HepG2 (cell line): ENCODE measurements around the gene CDC42BPG. TPM values are rescaled to one million over a fixed set of nuclear protein-coding genes. Genes with fewer than 3 reads are reported as not detected.

Experiments used
- MED8 ChIP-seq: sonication (generic); formaldehyde crosslinking; IDR thresholded peaks from 2 replicates; pipeline ENCODE4 v1.8.1; 2023; ENCODE audit warnings: mild to moderate bottlenecking, missing genetic modification reagents; ENCODE audit not compliant: insufficient replicate concordance
- RBM39 ChIP-seq: fragments of 200-400 bp; formaldehyde crosslinking; IDR thresholded peaks from one replicate; pipeline ENCODE4 v1.6.1; 2018; ENCODE audit warnings: antibody characterized with exemption, mild to moderate bottlenecking, low read depth, low read length; ENCODE audit not compliant: poor library complexity, severe bottlenecking
- ZEB1 ChIP-seq: IDR thresholded peaks from 2 replicates; pipeline ENCODE4 v1.6.1; 2012; ENCODE audit warnings: mild to moderate bottlenecking, low read depth, inconsistent platforms; ENCODE audit not compliant: insufficient replicate concordance
- ZNF264 ChIP-seq: sonication (generic); formaldehyde crosslinking; IDR thresholded peaks from 2 replicates; pipeline ENCODE4 v1.4.0; 2020; ENCODE audit warnings: missing genetic modification reagents
- ZNF468 ChIP-seq: sonication (generic); formaldehyde crosslinking; IDR thresholded peaks from 2 replicates; pipeline ENCODE4 v1.8.0; 2022; ENCODE audit warnings: mild to moderate bottlenecking, moderate library complexity, missing genetic modification reagents
- polyA plus RNA-seq, 8 experiments: library from polyadenylated mRNA; depleted of rRNA in 3 of 8; stranded (reverse) in 7 of 8; unstranded in 1 of 8; fragments of >200 nt; fragmentation: Illumina TruSeq in 4 of 8; extraction: Trizol in 4 of 8; gene quantifications; 2 replicates each; pipeline versions ENCODE4 v1.2.1 to v1.2.3, GENCODE V29; 2011 to 2016; ENCODE audit warnings: low read depth in 4 of 8, missing spikeins in 1 of 8, mixed read lengths in 1 of 8; ENCODE audit not compliant: insufficient read depth in 1 of 8
- total RNA-seq, 5 experiments: library from RNA; depleted of rRNA; stranded (reverse); fragments of >200 nt; fragmentation: Illumina TruSeq; extraction: Trizol; gene quantifications; 2 replicates each; pipeline ENCODE4 v1.2.3, GENCODE V29; 2016; ENCODE audit warnings: low read depth in 1 of 5
- TF ChIP-seq, protein P1 (sequence below): sonication (generic); formaldehyde crosslinking; IDR thresholded peaks from 2 replicates; pipeline ENCODE4 v1.5.0; 2020; ENCODE audit warnings: missing genetic modification reagents
- TF ChIP-seq, protein P2 (sequence below): sonication (generic); formaldehyde crosslinking; IDR thresholded peaks from 2 replicates; pipeline ENCODE4 v1.9.0; 2022; ENCODE audit warnings: low read depth, missing genetic modification reagents
- TF ChIP-seq, protein P3 (sequence below), 2 experiments: sonication (generic) in 1 of 2; formaldehyde crosslinking in 1 of 2; IDR thresholded peaks; 2 replicates each; pipeline versions ENCODE4 v1.6.1 to v1.9.0; 2014 to 2022; ENCODE audit warnings: antibody characterized with exemption in 1 of 2, borderline replicate concordance in 1 of 2, inconsistent platforms in 1 of 2, low read depth in 1 of 2, missing genetic modification reagents in 1 of 2
- TF ChIP-seq, protein P4 (sequence below): sonication (generic); formaldehyde crosslinking; IDR thresholded peaks from 2 replicates; pipeline ENCODE4 v1.4.0; 2020; ENCODE audit warnings: mild to moderate bottlenecking, missing genetic modification reagents

The CDC42BPG gene
- total and polyA plus RNA-seq, 2 of the 13 experiments (the other 11 are each of a cell fraction or from before 2014, with no cell fraction given): 0.55 to 1.4 TPM

DNA sequence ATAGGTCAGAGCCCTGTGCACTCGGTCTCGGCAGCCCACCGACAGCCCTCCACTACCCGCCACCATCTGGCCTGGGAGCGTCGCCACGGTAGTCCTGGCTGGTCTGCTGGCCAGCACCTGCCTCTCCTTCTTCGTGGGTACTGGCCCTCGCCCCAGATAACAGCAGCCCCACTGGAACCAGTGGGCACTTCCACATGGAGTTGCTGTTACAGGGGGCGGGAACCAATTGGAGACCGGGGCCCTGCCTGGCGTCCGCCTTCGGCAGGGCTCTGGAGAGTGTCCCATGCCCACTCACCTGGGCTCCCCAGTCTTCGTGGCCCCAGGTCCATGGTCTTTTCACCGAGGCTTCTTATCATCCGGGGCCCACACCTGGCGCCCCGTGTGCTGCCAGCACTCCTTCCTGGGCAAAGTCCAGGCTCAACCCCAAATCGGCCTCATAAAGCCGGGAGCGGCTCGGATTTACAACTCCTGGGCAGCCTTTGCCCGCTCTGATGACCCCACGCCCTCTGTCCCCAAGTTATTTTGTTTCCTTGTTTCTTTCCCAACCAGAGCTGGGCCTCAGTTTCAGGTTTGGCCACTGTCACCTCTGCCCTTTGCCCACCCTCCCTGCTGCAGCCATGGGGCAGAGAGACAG lies 46.9 kb upstream of the CDC42BPG start (continued):
- TF ChIP-seq, protein P1, sequence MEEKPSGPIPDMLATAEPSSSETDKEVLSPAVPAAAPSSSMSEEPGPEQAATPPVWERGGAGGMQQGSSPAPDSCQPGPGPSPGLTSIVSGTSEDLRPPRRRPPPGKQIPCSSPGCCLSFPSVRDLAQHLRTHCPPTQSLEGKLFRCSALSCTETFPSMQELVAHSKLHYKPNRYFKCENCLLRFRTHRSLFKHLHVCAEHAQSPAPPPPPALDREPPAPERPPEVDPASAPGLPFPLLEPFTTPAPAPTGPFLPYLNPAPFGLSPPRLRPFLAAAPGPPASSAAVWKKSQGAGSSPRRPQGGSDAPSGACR: no peak
- TF ChIP-seq, protein P2, sequence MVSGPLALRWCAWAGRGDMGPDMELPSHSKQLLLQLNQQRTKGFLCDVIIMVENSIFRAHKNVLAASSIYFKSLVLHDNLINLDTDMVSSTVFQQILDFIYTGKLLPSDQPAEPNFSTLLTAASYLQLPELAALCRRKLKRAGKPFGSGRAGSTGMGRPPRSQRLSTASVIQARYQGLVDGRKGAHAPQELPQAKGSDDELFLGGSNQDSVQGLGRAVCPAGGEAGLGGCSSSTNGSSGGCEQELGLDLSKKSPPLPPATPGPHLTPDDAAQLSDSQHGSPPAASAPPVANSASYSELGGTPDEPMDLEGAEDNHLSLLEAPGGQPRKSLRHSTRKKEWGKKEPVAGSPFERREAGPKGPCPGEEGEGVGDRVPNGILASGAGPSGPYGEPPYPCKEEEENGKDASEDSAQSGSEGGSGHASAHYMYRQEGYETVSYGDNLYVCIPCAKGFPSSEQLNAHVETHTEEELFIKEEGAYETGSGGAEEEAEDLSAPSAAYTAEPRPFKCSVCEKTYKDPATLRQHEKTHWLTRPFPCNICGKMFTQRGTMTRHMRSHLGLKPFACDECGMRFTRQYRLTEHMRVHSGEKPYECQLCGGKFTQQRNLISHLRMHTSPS (CRISPR knock-in tag): peak; percentile 64
- TF ChIP-seq ZEB1 (peak; percentile 57), MED8 (CRISPR knock-in tag) (peak; percentile 45), ZNF264 (CRISPR knock-in tag) (no peak), ZNF468 (CRISPR knock-in tag) (no peak), RBM39 (no peak)
- TF ChIP-seq, protein P3, sequence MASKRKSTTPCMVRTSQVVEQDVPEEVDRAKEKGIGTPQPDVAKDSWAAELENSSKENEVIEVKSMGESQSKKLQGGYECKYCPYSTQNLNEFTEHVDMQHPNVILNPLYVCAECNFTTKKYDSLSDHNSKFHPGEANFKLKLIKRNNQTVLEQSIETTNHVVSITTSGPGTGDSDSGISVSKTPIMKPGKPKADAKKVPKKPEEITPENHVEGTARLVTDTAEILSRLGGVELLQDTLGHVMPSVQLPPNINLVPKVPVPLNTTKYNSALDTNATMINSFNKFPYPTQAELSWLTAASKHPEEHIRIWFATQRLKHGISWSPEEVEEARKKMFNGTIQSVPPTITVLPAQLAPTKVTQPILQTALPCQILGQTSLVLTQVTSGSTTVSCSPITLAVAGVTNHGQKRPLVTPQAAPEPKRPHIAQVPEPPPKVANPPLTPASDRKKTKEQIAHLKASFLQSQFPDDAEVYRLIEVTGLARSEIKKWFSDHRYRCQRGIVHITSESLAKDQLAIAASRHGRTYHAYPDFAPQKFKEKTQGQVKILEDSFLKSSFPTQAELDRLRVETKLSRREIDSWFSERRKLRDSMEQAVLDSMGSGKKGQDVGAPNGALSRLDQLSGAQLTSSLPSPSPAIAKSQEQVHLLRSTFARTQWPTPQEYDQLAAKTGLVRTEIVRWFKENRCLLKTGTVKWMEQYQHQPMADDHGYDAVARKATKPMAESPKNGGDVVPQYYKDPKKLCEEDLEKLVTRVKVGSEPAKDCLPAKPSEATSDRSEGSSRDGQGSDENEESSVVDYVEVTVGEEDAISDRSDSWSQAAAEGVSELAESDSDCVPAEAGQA (IDR thresholded peaks at IDR 0.05; ENCODE audit: low read depth): no peak
- TF ChIP-seq, protein P3 (CRISPR knock-in tag; IDR thresholded peaks at IDR 0.05; ENCODE audit: borderline replicate concordance): no peak
- TF ChIP-seq, protein P4, sequence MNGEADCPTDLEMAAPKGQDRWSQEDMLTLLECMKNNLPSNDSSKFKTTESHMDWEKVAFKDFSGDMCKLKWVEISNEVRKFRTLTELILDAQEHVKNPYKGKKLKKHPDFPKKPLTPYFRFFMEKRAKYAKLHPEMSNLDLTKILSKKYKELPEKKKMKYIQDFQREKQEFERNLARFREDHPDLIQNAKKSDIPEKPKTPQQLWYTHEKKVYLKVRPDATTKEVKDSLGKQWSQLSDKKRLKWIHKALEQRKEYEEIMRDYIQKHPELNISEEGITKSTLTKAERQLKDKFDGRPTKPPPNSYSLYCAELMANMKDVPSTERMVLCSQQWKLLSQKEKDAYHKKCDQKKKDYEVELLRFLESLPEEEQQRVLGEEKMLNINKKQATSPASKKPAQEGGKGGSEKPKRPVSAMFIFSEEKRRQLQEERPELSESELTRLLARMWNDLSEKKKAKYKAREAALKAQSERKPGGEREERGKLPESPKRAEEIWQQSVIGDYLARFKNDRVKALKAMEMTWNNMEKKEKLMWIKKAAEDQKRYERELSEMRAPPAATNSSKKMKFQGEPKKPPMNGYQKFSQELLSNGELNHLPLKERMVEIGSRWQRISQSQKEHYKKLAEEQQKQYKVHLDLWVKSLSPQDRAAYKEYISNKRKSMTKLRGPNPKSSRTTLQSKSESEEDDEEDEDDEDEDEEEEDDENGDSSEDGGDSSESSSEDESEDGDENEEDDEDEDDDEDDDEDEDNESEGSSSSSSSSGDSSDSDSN (CRISPR knock-in tag): peak; percentile 41; the same call in 1 of the 2 replicates
